Activated T-cell treated with anti-CD3 and anti-CD28 coated beads, Interleukin-2, amount 50 U/mL, for 24 hours (primary cell): ENCODE data around the gene ERH.
"Not testable (repeated sequence)": the region's sequence is repeated elsewhere in the genome, so short reads cannot be mapped to it uniquely, and the experiment has no call there.

Experiments used
- DNase-seq: peaks from one replicate; pipeline ENCODE4 v3.0.0-alpha.2; 2020
- H3K27ac Mint-ChIP-seq: 2 replicates; pipeline ENCODE4 v1.8.0; 2020; ENCODE audit warnings: mild to moderate bottlenecking, mixed read lengths
- H3K27me3 Mint-ChIP-seq: 2 replicates; pipeline ENCODE4 v1.8.0; 2020; ENCODE audit warnings: mixed read lengths
- H3K36me3 Mint-ChIP-seq: 2 replicates; pipeline ENCODE4 v1.8.0; 2020; ENCODE audit warnings: low read depth, mixed read lengths
- H3K4me1 Mint-ChIP-seq: 2 replicates; pipeline ENCODE4 v1.8.0; 2020; ENCODE audit warnings: low read depth, mixed read lengths
- H3K4me3 Mint-ChIP-seq: 2 replicates; pipeline ENCODE4 v1.8.0; 2020; ENCODE audit warnings: mild to moderate bottlenecking, moderate library complexity, mixed read lengths
- H3K9me3 Mint-ChIP-seq: 2 replicates; pipeline ENCODE4 v1.8.0; 2020; ENCODE audit warnings: mixed read lengths

Gene ERH

DNA sequence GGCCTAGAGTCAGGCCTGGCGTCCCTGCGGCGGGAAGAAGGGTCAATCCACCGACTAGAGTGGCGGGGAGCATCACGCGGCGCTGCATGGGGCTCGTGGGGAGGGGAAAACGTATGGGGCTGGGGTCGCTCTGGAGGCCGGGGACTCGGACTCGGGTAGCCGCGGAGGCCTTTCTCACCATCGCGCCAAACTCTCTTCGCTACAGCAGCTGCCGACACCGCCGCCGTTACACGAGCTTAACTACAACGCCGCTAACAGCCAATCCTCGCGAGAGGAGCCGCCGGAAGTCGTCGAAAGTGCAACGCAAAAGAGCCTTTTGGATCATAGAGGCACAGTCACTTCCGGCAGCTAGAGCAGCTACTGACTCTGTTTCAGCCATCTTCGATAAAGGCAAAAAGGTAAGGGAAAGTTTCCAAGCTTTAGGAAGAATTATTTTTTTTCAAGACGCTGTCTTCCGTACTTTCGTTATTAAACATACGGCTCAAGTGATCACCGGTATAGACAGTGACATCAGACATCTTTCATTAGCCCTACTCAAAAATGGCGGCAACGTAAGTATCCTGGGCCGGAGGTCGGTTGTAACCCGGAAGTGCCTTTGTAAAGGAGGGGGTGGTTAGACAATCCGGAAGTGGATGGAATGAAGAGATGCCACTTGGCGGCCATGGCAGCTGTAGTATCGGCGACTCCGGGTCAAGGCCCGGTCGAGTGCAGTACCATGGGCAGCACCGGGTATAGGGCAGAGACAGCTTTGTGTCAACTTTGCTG is at the start of gene ERH, which contains the start of gene SLC39A9:
Gene ERH (minus strand): TSS at position 247 of the 765 bp plus-strand sequence. CDS start 66 bp downstream, at position 181.
Gene SLC39A9 (plus strand): TSS at position 640 of the 765 bp plus-strand sequence. CDS start 678 bp downstream, outside the sequence.
- DNase-seq, result peak; percentile 91
- Mint-ChIP-seq H3K4me3 (peak within 1 kb of the TSS; percentile 97), H3K27me3 (no peaks in the 10 kb centered on the region), H3K9me3 (no peaks in the 10 kb centered on the region), H3K4me1 (peaks cover 70% of the 10 kb centered on the region), H3K27ac (peak within 1 kb of the TSS; percentile 100), H3K36me3 (peaks cover 80% of the 10 kb centered on the region)

DNA sequence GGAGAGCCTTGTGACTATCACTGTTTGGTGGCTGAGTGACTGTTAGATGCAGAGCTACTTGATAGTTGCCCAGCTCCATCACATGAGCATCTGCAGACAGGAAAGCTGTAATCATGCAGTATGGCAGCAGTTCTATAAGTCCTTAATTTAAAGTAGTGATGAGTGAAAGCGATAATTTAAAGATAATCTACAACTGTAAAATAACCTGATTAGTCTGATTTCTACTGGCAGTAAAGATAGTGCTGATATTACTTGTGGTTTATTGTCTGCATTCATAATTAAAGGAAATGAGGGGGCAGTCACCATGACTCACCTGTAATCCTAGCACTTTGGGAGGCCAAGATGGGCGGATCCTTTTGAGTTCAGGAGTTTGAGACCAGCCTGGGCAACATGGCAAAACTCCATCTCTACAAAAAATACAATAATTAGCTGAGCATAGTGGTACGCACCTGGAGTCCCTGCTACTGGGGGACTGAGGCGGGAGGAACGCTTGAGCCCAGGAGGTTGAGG is 45.3 kb upstream of the ERH start:
- Mint-ChIP-seq H3K4me3 (no peak overlapping the region), H3K27me3 (no peaks in the 10 kb centered on the region)

GRCh38 chr14:69441948-69442347 is 43.8 kb upstream of the ERH start:
- Mint-ChIP-seq H3K27me3 (no peaks in the 10 kb centered on the region), H3K36me3 (peaks cover 63% of the 10 kb centered on the region), H3K9me3 (no peaks in the 10 kb centered on the region), H3K4me1 (peaks cover 15% of the 10 kb centered on the region), H3K4me3 (no peak overlapping the region), H3K27ac (peak overlapping the region; percentile 35)
- DNase-seq, result no peak

More for the DNA sequence above, 45.3 kb upstream of the ERH start:
- Mint-ChIP-seq H3K36me3 (peaks cover 66% of the 10 kb centered on the region), H3K4me1 (peaks cover 15% of the 10 kb centered on the region), H3K27ac (no peak overlapping the region), H3K9me3 (no peaks in the 10 kb centered on the region)
- no peak for DNase-seq

GRCh38 chr14:69439521-69440270 is 41.6 kb upstream of the ERH start:
- Mint-ChIP-seq H3K9me3 (no peaks in the 10 kb centered on the region), H3K36me3 (peaks cover 50% of the 10 kb centered on the region), H3K4me1 (peaks cover 20% of the 10 kb centered on the region), H3K27ac (no peak overlapping the region), H3K4me3 (no peak overlapping the region), H3K27me3 (no peaks in the 10 kb centered on the region)
- no peak for DNase-seq

DNA sequence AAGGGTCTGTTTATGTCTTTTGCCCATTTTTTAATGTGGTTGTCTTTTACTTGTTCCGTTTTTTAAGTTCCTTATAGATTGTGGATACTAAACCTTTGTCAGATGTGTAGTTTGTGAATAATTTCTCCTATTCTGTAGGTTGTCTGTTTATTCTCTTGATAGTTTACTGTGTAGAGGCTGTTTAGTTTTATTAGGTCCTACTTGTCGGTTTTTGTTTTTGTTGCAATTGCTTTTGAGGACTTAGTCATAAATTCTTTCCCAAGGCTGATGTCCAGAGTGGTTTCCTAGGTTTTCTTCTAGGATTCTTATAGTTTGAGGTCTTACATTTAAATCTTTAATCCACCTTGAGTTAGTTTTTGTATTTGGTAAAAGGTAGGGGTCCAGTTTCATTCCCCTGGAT is 34.3 kb upstream of the ERH start:
- H3K4me3 Mint-ChIP-seq, result no peak overlapping the region
- H3K4me1 Mint-ChIP-seq, result peaks cover 13% of the 10 kb centered on the region
- H3K27ac Mint-ChIP-seq, result no peak overlapping the region
- no peaks in the 10 kb centered on the region for H3K9me3 Mint-ChIP-seq
- peaks cover 26% of the 10 kb centered on the region for H3K36me3 Mint-ChIP-seq
- DNase-seq, result no peak
- H3K27me3 Mint-ChIP-seq, result no peaks in the 10 kb centered on the region

DNA sequence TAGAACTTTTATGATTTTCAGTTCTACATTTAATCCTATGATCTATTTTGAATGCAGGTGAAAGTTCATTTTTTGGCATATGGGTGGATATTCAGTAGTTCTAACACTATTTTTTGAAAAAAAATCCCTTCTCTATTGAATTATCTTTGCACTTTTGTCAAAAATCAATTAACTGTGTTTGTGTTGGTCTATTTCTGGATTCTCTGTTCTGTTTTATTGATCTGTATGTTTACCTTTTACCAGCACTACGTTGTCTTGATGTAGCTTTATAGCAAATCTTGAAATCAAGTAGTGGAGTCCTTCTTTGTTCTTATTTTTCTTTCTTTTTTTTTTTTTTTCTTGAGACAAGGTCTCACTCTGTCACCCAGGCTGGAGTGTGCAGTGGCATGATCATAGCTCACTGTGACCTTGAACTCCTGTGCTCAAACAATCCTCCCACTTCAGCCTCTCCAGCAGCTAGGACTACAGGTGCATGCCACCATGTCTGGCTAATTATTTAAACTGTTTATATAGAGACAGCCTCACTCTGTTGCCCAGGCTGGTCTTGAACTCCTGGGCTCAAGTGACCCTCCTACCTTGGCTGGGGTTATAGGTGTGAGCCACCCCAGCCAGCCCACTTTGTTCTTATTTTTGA is 32.3 kb upstream of the ERH start:
- Mint-ChIP-seq H3K27me3 (no peaks in the 10 kb centered on the region), H3K36me3 (peaks cover 45% of the 10 kb centered on the region), H3K4me1 (peaks cover 11% of the 10 kb centered on the region), H3K9me3 (no peaks in the 10 kb centered on the region), H3K4me3 (no peak overlapping the region), H3K27ac (no peak overlapping the region)
- no peak for DNase-seq

- Mint-ChIP-seq H3K27ac (no peak overlapping the region), H3K4me1 (peaks cover 7% of the 10 kb centered on the region), H3K9me3 (no peaks in the 10 kb centered on the region), H3K36me3 (peaks cover 53% of the 10 kb centered on the region), H3K4me3 (no peak overlapping the region), H3K27me3 (no peaks in the 10 kb centered on the region)
- DNase-seq, result no peak
Observed at GRCh38 chr14:69429643-69430042, 31.5 kb upstream of the ERH start.

DNA sequence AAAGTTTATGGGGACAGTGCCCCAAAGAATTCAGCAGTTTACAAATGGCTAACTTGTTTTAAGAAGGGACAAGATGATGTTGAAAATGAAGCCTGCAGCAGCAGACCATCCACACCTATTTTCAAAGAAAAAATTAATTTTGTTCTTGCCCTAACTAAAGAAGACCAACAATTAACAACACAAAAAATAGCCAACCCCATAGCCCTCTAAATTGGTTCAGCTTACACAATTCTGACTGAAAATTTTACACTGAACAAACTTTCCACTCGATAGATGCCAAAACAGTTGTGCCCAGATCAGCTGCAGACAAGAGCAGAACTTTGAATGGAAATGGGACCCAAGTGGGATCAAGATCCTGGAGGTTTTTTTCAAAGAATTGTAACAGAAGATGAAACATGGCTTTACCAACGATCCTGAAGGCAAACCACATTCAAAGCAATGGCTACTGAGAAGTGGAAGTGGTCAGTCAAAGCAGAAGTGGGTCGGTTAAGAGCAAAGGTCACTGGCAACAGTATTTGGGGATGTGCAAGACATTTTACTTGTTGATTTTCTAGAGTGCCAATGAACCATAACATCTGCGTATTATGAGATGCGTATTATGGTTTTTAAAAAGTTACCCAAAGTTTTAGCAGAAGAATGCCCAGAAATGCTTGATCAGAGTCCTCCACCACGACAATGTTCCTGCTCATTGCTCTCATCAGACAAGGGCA is 30.3 kb upstream of the ERH start:
- peaks cover 59% of the 10 kb centered on the region for H3K36me3 Mint-ChIP-seq
- no peak overlapping the region for H3K27ac Mint-ChIP-seq
- no peaks in the 10 kb centered on the region for H3K9me3 Mint-ChIP-seq
- H3K4me3 Mint-ChIP-seq, result no peak overlapping the region
- H3K4me1 Mint-ChIP-seq, result peaks cover 6% of the 10 kb centered on the region
- no peaks in the 10 kb centered on the region for H3K27me3 Mint-ChIP-seq
- no peak for DNase-seq

- Mint-ChIP-seq H3K27ac (no peak overlapping the region), H3K4me1 (peaks cover 3% of the 10 kb centered on the region), H3K27me3 (no peaks in the 10 kb centered on the region), H3K36me3 (peaks cover 62% of the 10 kb centered on the region), H3K9me3 (no peaks in the 10 kb centered on the region), H3K4me3 (no peak overlapping the region)
- no peak for DNase-seq
Observed at GRCh38 chr14:69427596-69427995, 29.5 kb upstream of the ERH start.

DNA sequence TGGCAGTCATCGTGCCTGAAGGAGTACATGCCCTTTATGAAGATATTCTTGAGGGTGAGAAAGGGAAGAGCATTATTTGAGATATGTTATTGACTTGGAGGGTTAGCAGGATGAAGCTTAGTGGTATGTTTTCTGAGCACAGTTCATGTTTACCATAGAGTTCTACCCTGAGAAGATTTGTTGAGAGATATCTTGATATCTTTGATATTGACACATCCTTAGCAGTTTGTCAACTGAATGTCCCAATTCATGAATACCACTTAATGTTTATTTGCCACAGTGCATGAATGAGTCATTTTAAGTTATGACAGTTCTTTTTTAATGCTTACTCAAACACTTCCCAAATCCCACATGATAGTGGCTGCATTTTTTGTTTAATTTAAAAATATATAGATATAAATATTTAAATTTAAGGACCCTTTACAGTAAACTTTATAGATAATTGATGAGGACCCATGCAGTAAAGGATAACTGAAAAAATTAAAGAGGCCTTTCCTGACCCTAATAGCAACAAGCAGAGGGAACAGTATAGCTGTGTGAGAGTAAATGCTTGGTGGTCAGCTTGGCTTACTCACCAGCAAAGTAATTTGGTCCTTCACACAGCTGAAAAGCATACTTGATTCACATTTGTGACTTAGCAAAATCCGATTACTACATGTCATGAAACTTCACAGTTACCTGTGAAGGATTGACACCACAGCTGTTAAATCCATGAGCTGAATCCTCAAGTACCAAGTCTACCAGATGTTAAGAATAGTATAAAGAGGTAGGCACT is 26.2 kb upstream of the ERH start:
- Mint-ChIP-seq H3K4me3 (no peak overlapping the region), H3K4me1 (peaks cover 16% of the 10 kb centered on the region), H3K27ac (no peak overlapping the region), H3K9me3 (no peaks in the 10 kb centered on the region), H3K36me3 (peaks cover 63% of the 10 kb centered on the region), H3K27me3 (no peaks in the 10 kb centered on the region)
- no peak for DNase-seq

GRCh38 chr14:69423279-69423678 is 25.2 kb upstream of the ERH start:
- H3K4me1 Mint-ChIP-seq, result peaks cover 26% of the 10 kb centered on the region
- H3K4me3 Mint-ChIP-seq, result no peak overlapping the region
- no peaks in the 10 kb centered on the region for H3K9me3 Mint-ChIP-seq
- H3K36me3 Mint-ChIP-seq, result peaks cover 54% of the 10 kb centered on the region
- no peaks in the 10 kb centered on the region for H3K27me3 Mint-ChIP-seq
- no peak for DNase-seq
- H3K27ac Mint-ChIP-seq, result no peak overlapping the region

DNA sequence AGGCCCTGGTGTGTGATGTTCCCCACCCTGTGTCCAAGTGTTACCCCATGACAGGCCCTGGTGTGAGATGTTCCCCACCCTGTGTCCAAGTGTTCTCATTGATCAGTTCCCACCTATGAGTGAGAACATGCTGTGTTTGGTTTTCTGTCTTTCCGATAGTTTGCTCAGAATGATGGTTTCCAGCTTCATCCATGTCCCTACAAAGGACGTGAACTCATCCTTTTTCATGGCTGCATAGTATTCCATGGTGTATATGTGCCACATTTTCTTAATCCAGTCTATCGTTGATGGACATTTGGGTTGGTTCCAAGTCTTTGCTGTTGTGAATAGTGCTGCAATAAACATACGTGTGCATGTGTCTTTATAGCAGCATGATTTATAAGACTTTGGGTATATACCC is 18.0 kb upstream of the ERH start:
- not testable (repeated sequence) for H3K27ac Mint-ChIP-seq, H3K4me3 Mint-ChIP-seq
- peaks cover 52% of the 10 kb centered on the region for H3K4me1 Mint-ChIP-seq

GRCh38 chr14:69413483-69413882 is 15.4 kb upstream of the ERH start:
- Mint-ChIP-seq H3K4me1 (peaks cover 33% of the 10 kb centered on the region), H3K36me3 (peaks cover 20% of the 10 kb centered on the region), H3K9me3 (peaks cover 5% of the 10 kb centered on the region), H3K27me3 (no peaks in the 10 kb centered on the region), H3K27ac (no peak overlapping the region), H3K4me3 (no peak overlapping the region)
- no peak for DNase-seq

More for the DNA sequence above, 18.0 kb upstream of the ERH start:
- H3K27me3 Mint-ChIP-seq, H3K9me3 Mint-ChIP-seq, DNase-seq: not testable (repeated sequence)
- peaks cover 15% of the 10 kb centered on the region for H3K36me3 Mint-ChIP-seq
